ENCODE results near the gene AK5.

DNA sequence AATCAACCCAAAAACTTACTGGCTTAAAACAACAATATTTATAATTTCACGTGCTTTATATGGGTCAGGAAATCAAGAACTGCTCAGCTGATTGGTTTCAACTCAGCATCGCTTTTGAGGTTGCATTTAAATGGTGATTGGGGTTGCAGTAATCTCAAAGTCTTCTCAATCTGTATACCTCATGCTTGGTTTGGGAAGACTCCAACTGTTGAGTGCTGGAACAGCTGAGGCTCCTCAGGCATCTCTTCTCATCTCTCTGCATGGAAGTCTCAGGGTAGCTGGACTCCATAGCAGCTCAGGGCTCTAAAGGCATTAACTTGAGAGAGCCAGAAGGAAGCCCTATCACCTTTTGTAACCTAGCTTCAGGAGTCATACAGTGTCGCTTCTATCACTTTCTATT lies 35.1 kb downstream of the AK5 start:
- TF ChIP-seq, protein P1, sequence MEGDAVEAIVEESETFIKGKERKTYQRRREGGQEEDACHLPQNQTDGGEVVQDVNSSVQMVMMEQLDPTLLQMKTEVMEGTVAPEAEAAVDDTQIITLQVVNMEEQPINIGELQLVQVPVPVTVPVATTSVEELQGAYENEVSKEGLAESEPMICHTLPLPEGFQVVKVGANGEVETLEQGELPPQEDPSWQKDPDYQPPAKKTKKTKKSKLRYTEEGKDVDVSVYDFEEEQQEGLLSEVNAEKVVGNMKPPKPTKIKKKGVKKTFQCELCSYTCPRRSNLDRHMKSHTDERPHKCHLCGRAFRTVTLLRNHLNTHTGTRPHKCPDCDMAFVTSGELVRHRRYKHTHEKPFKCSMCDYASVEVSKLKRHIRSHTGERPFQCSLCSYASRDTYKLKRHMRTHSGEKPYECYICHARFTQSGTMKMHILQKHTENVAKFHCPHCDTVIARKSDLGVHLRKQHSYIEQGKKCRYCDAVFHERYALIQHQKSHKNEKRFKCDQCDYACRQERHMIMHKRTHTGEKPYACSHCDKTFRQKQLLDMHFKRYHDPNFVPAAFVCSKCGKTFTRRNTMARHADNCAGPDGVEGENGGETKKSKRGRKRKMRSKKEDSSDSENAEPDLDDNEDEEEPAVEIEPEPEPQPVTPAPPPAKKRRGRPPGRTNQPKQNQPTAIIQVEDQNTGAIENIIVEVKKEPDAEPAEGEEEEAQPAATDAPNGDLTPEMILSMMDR (IDR thresholded peaks at IDR 0.05; ENCODE audit: low read depth, low read length), result no peak
- TF ChIP-seq EZH2phosphoT487 (IDR thresholded peaks at IDR 0.05; ENCODE audit: low read depth), result no peak

Data from OCI-LY3 (cell line).